SK-N-SH (cell line): ENCODE measurements around the gene OCA2. TPM values are rescaled to one million over a fixed set of nuclear protein-coding genes. Genes with fewer than 3 reads are reported as not detected.

Source experiments
- CTCF ChIA-PET: fragments of 300-600, 350-600 bp; formaldehyde crosslinking; extraction: SDS; loops from one replicate; lab custom pipeline; 2021; lab: Yijun Ruan, JAX
- POLR2A ChIA-PET: fragments of 350-600 bp; sonication (Branson Sonifier 250); formaldehyde crosslinking; extraction: SDS; loops from one replicate; lab custom pipeline; 2020; ENCODE audit warnings: antibody characterized with exemption, inconsistent platforms; lab: Yijun Ruan, JAX
- DNase-seq: peaks from one replicate; pipeline ENCODE4 v3.0.0; 2012
- H2AFZ ChIP-seq: fragments of 200-600 bp; sonication (generic); 2 replicates; pipeline ENCODE4 v1.8.1; 2016; ENCODE audit warnings: antibody characterized with exemption, mild to moderate bottlenecking, low read depth
- H3F3A ChIP-seq: fragments of 200-600 bp; sonication (generic); replicated peaks from 2 replicates; pipeline ENCODE3; 2016; ENCODE audit warnings: antibody characterized with exemption, mild to moderate bottlenecking; ENCODE audit not compliant: insufficient read depth
- H3K27ac ChIP-seq, 2 experiments: fragments of 200-500 bp in 1 of 2; fragments of 200-600 bp in 1 of 2; sonication (Bioruptor generic) in 1 of 2; sonication (generic), shearing (Covaris generic) in 1 of 2; 2 replicates each; pipeline versions ENCODE4 v1.5.1 to v1.6.1; 2014 to 2016; ENCODE audit warnings: low read depth in 2 of 2, inconsistent platforms in 1 of 2, low read length in 1 of 2, mild to moderate bottlenecking in 1 of 2, mixed read lengths in 1 of 2
- H3K27me3 ChIP-seq: fragments of 200-600 bp; sonication (generic), shearing (Covaris generic); 2 replicates; pipeline ENCODE4 v1.6.1; 2016; ENCODE audit warnings: mixed run types; ENCODE audit not compliant: insufficient read depth
- H3K36me3 ChIP-seq, 2 experiments: fragments of 200-500 bp in 1 of 2; fragments of 200-600 bp in 1 of 2; sonication (Bioruptor generic) in 1 of 2; sonication (generic) in 1 of 2; replicated peaks in 1 of 2; 2 replicates each; pipeline versions ENCODE3 to v1.5.1; 2014 to 2016; ENCODE audit warnings: low read length in 1 of 2, mild to moderate bottlenecking in 1 of 2; ENCODE audit not compliant: insufficient read depth in 2 of 2, control insufficient read depth in 1 of 2
- H3K4me1 ChIP-seq, 2 experiments: fragments of 200-500 bp in 1 of 2; fragments of 200-600 bp in 1 of 2; sonication (Bioruptor generic) in 1 of 2; sonication (generic), shearing (Covaris generic) in 1 of 2; 2 replicates each; pipeline versions ENCODE4 v1.5.1 to v1.6.1; 2014 to 2016; ENCODE audit warnings: low read depth in 1 of 2, low read length in 1 of 2, mixed run types in 1 of 2; ENCODE audit not compliant: insufficient read depth in 2 of 2, control insufficient read depth in 1 of 2
- H3K4me2 ChIP-seq: fragments of 200-600 bp; sonication (generic), shearing (Covaris generic); 2 replicates; pipeline ENCODE4 v1.6.1; 2017; ENCODE audit warnings: mixed run types
- H3K4me3 ChIP-seq, 2 experiments: fragments of 200-500 bp in 1 of 2; fragments of 200-600 bp in 1 of 2; sonication (Bioruptor generic) in 1 of 2; sonication (generic), shearing (Covaris generic) in 1 of 2; 2 replicates each; pipeline versions ENCODE4 v1.5.1 to v1.8.1; 2014 to 2016; ENCODE audit warnings: low read depth in 2 of 2, inconsistent platforms in 1 of 2, low read length in 1 of 2, mild to moderate bottlenecking in 1 of 2, mixed read lengths in 1 of 2, moderate library complexity in 1 of 2
- H3K79me2 ChIP-seq: fragments of 200-600 bp; sonication (generic); 2 replicates; pipeline ENCODE4 v1.8.1; 2017; ENCODE audit warnings: mild to moderate bottlenecking; ENCODE audit not compliant: insufficient read depth
- H3K9ac ChIP-seq: fragments of 200-600 bp; sonication (generic); 2 replicates; pipeline ENCODE4 v1.6.1; 2017; ENCODE audit warnings: mixed run types
- H3K9me2 ChIP-seq: fragments of 200-600 bp; sonication (generic); 2 replicates; pipeline ENCODE4 v1.6.1; 2017; ENCODE audit warnings: mixed run types
- H3K9me3 ChIP-seq: fragments of 200-600 bp; sonication (generic); 2 replicates; pipeline ENCODE4 v1.6.1; 2017; ENCODE audit warnings: mixed run types, mild to moderate bottlenecking, moderate library complexity
- H4K20me1 ChIP-seq: fragments of 200-600 bp; sonication (generic); 2 replicates; pipeline ENCODE4 v1.6.1; 2017; ENCODE audit warnings: mild to moderate bottlenecking, mixed run types; ENCODE audit not compliant: insufficient read depth
- ELF1 ChIP-seq: IDR thresholded peaks from 2 replicates; pipeline ENCODE4 v1.4.0; 2012
- FOSL2 ChIP-seq: IDR thresholded peaks from 2 replicates; pipeline ENCODE4 v1.4.0; 2012; ENCODE audit warnings: low read depth, mild to moderate bottlenecking, moderate library complexity, borderline replicate concordance
- GABPA ChIP-seq: IDR thresholded peaks from 2 replicates; pipeline ENCODE4 v1.4.0; 2012; ENCODE audit warnings: low read depth, mild to moderate bottlenecking
- RFX5 ChIP-seq: IDR thresholded peaks from 2 replicates; pipeline ENCODE4 v1.6.1; 2012; ENCODE audit warnings: mild to moderate bottlenecking, improper control_type of control experiment, low read length
- TAF1 ChIP-seq: IDR thresholded peaks from 2 replicates; pipeline ENCODE4 v1.6.1; 2012; ENCODE audit warnings: low read depth, mild to moderate bottlenecking, low read length, moderate library complexity, borderline replicate concordance
- TEAD4 ChIP-seq: IDR thresholded peaks from 2 replicates; pipeline ENCODE4 v1.4.0; 2012; ENCODE audit warnings: mild to moderate bottlenecking, borderline replicate concordance; ENCODE audit not compliant: insufficient read depth
- YY1 ChIP-seq: IDR thresholded peaks from 2 replicates; pipeline ENCODE4 v1.4.0; 2012; ENCODE audit warnings: low read depth, mild to moderate bottlenecking
- WGBS: methylation state at CpG from one replicate; pipeline ENCODE4 v1.1.6; 2017; ENCODE audit warnings: low lambda C conversion rate; 5-methylcytosine and 5-hydroxymethylcytosine counted together
- polyA plus RNA-seq, 3 experiments: library from polyadenylated mRNA; depleted of rRNA; stranded (reverse); fragments of >200 nt; gene quantifications; 2 replicates each; pipeline ENCODE4 v1.2.3, GENCODE V29; 2012
- TF ChIP-seq, protein P1 (sequence below): fragments of 150-350 bp; IDR thresholded peaks from 2 replicates; pipeline ENCODE4 v1.6.1; 2017; ENCODE audit warnings: antibody characterized with exemption, low read length, low read depth, borderline replicate concordance
- TF ChIP-seq, protein P2 (sequence below): fragments of 150-350 bp; IDR thresholded peaks from 2 replicates; pipeline ENCODE4 v1.6.1; 2016; ENCODE audit warnings: mild to moderate bottlenecking, low read depth, low read length
- TF ChIP-seq, protein P3 (sequence below): fragments of 200-600 bp; sonication (generic); IDR thresholded peaks from 2 replicates; pipeline ENCODE4 v1.6.1; 2017; ENCODE audit warnings: antibody characterized with exemption, mild to moderate bottlenecking, moderate library complexity
- TF ChIP-seq, protein P4 (sequence below): IDR thresholded peaks from 2 replicates; pipeline ENCODE4 v1.4.0; 2012; ENCODE audit warnings: low read depth, borderline replicate concordance

The OCA2 gene
- polyA plus RNA-seq, 1 of the 3 experiments (the other 2 are of a cell fraction) = 0.16 TPM

DNA sequence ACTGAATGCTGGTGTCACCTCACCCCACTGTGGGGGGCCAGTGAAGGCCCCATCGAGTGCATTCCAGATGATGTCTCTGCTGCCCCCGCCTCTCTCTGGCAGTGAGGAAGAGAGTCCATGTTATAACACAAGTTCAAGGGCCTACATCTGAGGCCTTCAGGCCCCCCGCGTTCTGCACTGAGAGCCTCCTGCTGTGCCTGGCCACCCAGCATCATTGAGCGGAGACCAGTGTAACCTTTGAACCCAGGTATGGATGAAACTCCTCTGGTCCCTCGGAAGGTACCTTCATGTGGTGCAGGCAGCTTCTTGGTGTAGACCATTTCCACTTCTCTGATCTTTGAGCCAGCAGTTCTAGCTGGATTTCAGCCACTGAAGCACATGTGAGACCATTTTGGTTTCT, 324.9 kb downstream of the OCA2 start:
- H3K4me3 ChIP-seq = no peak overlapping the region
- CTCF ChIA-PET = no interaction called here
- WGBS = 51% methylated on average over 4 of the region's 6 CpGs

DNA sequence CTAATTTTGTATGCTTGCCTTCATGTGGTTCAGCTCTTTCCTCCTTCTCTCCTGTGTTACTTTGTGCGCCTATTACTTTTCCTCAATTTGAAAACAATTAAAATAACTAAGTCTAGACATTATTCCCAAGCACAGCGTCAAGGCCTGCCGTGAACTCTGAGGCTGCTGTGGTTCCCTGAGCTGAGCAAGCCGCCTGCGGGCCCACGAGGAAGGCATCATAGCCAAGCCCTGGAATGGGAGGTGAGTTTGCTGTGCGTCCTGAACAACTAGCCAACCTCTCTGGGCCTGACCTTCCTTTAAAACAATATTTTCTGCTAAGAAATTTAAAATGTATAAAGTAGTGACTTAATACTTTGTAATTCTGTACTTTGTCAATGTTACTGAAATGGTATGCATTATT, 327.2 kb downstream of the OCA2 start:
- Histone ChIP-seq H3K4me2 (no peak overlapping the region), H4K20me1 (no peaks in the 10 kb centered on the region), H3K9me2 (no peaks in the 10 kb centered on the region), H3K9me3 (no peaks in the 10 kb centered on the region), H3K27ac (no peak overlapping the region), H3K4me3 (no peak overlapping the region; a peak in 1 of 4 replicates), H2AFZ (no peak overlapping the region), H3K4me1 (no peaks in the 10 kb centered on the region), H3K27me3 (no peaks in the 10 kb centered on the region), H3K36me3 (no peaks in the 10 kb centered on the region), H3F3A (no peaks in the 10 kb centered on the region), H3K79me2 (no peaks in the 10 kb centered on the region), H3K9ac (no peak overlapping the region)
- TF ChIP-seq TAF1 = no peak
- TF ChIP-seq, protein P1, sequence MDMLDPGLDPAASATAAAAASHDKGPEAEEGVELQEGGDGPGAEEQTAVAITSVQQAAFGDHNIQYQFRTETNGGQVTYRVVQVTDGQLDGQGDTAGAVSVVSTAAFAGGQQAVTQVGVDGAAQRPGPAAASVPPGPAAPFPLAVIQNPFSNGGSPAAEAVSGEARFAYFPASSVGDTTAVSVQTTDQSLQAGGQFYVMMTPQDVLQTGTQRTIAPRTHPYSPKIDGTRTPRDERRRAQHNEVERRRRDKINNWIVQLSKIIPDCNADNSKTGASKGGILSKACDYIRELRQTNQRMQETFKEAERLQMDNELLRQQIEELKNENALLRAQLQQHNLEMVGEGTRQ = no peak
- TF ChIP-seq, protein P2, sequence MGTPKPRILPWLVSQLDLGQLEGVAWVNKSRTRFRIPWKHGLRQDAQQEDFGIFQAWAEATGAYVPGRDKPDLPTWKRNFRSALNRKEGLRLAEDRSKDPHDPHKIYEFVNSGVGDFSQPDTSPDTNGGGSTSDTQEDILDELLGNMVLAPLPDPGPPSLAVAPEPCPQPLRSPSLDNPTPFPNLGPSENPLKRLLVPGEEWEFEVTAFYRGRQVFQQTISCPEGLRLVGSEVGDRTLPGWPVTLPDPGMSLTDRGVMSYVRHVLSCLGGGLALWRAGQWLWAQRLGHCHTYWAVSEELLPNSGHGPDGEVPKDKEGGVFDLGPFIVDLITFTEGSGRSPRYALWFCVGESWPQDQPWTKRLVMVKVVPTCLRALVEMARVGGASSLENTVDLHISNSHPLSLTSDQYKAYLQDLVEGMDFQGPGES = no peak
- no peak for TF ChIP-seq TEAD4
- TF ChIP-seq, protein P3, sequence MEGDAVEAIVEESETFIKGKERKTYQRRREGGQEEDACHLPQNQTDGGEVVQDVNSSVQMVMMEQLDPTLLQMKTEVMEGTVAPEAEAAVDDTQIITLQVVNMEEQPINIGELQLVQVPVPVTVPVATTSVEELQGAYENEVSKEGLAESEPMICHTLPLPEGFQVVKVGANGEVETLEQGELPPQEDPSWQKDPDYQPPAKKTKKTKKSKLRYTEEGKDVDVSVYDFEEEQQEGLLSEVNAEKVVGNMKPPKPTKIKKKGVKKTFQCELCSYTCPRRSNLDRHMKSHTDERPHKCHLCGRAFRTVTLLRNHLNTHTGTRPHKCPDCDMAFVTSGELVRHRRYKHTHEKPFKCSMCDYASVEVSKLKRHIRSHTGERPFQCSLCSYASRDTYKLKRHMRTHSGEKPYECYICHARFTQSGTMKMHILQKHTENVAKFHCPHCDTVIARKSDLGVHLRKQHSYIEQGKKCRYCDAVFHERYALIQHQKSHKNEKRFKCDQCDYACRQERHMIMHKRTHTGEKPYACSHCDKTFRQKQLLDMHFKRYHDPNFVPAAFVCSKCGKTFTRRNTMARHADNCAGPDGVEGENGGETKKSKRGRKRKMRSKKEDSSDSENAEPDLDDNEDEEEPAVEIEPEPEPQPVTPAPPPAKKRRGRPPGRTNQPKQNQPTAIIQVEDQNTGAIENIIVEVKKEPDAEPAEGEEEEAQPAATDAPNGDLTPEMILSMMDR = no peak
- TF ChIP-seq, protein P4, sequence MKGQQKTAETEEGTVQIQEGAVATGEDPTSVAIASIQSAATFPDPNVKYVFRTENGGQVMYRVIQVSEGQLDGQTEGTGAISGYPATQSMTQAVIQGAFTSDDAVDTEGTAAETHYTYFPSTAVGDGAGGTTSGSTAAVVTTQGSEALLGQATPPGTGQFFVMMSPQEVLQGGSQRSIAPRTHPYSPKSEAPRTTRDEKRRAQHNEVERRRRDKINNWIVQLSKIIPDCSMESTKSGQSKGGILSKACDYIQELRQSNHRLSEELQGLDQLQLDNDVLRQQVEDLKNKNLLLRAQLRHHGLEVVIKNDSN = no peak
- TF ChIP-seq FOSL2 = no peak
- TF ChIP-seq GABPA = no peak
- no peak for TF ChIP-seq ELF1
- TF ChIP-seq RFX5 = no peak
- 52% methylated on average over 7 of the region's 7 CpGs for WGBS
- ChIA-PET POLR2A (no interaction called here), CTCF (no interaction called here)
- DNase-seq = no peak

More for the DNA sequence above, 324.9 kb downstream of the OCA2 start:
- POLR2A ChIA-PET = no interaction called here
- DNase-seq = no peak
- no peaks in the 10 kb centered on the region; a peak in 1 of 4 replicates for H3K4me1 ChIP-seq
- H3K9me3 ChIP-seq = no peaks in the 10 kb centered on the region
- H3K27me3 ChIP-seq = no peaks in the 10 kb centered on the region
- H3K4me2 ChIP-seq = no peak overlapping the region
- no peak overlapping the region for H3K27ac ChIP-seq
- TF ChIP-seq YY1 = no peak
- no peaks in the 10 kb centered on the region for H3F3A ChIP-seq
- no peaks in the 10 kb centered on the region for H3K79me2 ChIP-seq
- no peaks in the 10 kb centered on the region for H4K20me1 ChIP-seq
- H3K9ac ChIP-seq = no peak overlapping the region
- no peaks in the 10 kb centered on the region for H3K36me3 ChIP-seq
- H3K9me2 ChIP-seq = no peaks in the 10 kb centered on the region
- H2AFZ ChIP-seq = no peak overlapping the region
